Measurements from ENCODE around the gene CAMK1D.
"Not testable (repeated sequence)": the region's sequence is repeated elsewhere in the genome, so short reads cannot be mapped to it uniquely, and the experiment has no call there.

The CAMK1D gene

DNA sequence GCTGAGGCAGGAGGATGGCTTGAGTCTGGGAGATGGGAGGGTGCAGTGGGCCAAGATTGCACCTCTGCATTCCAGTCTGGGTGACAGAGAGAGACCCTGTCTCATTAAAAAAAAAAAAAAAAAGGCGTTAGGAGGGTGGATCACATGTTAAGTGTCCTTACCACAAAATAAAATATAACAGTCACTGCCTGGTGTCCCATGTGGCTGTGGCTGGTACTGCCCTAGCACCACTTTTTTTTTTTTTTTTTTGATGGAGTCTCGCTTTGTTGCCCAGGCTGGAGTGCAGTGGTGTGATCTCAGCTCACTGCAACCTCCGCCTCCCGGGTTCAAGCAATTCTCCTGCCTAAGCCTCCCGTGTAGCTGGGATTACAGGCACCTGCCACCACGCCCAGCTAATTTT is 460.7 kb downstream of the CAMK1D start:
- not testable (repeated sequence) for DNase-seq

DNA sequence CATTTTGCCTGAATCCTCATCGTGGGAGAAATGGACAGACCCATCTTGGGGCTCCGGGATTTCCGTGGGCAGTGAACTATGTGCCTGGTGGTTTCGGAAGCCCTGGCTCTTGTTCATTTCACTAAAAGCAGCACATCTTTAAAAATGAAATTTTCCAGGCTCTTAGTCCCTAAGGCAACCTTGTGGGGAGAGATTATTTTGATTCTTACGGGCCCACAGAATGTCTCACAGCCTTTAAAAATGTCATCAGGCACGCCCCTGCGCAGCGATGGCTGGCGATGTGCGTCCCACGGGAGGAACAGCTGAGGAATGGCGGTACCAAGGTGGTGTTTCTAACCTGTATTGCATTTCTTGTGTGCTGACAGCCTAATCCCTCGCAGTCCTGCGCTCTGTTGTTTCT is 462.5 kb downstream of the CAMK1D start:
- DNase-seq, result no peak

DNA sequence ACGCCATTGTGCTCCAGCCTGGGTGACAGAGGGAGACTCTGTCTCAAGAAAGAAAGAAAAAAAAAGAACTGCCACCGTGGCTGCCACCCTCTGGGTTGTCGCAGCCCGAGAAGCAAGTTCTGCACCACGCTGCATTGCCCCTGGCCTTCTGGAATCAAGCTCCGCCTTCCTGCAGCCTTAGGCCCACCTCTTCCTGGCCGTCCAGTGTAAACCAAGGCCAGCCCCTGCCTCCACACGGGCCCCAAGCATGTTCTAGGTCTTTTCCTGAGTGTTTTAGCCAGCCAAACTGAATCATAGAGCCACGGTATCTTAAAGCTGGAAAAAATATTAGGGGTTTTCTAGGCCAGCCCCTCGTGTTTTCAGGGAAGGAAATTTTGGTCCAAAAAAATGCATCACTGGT is 463.2 kb downstream of the CAMK1D start:
- no peak for DNase-seq

DNA sequence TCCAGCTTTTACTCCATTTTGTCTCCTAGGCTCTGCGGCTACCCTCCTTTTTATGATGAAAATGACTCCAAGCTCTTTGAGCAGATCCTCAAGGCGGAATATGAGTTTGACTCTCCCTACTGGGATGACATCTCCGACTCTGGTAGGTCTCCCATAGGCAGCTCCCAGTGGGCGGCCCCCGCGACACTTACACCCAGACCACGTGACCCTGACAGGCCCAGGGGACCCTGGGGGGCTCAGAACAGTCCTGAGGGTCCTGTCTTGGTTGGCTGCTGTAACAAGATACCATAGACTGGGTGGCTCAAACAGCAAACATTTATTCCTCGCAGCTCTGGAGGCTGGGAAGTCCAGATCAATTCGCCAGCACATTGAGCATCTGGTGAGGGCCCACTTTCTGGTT is 464.8 kb downstream of the CAMK1D start:
- no peak for DNase-seq

- peak; percentile 1 for DNase-seq
These were observed 469.7 kb downstream of the CAMK1D start for GRCh38 chr10:12819071-12819470.

GRCh38 chr10:12819656-12820055 is 470.3 kb downstream of the CAMK1D start:
- DNase-seq, result no peak

DNA sequence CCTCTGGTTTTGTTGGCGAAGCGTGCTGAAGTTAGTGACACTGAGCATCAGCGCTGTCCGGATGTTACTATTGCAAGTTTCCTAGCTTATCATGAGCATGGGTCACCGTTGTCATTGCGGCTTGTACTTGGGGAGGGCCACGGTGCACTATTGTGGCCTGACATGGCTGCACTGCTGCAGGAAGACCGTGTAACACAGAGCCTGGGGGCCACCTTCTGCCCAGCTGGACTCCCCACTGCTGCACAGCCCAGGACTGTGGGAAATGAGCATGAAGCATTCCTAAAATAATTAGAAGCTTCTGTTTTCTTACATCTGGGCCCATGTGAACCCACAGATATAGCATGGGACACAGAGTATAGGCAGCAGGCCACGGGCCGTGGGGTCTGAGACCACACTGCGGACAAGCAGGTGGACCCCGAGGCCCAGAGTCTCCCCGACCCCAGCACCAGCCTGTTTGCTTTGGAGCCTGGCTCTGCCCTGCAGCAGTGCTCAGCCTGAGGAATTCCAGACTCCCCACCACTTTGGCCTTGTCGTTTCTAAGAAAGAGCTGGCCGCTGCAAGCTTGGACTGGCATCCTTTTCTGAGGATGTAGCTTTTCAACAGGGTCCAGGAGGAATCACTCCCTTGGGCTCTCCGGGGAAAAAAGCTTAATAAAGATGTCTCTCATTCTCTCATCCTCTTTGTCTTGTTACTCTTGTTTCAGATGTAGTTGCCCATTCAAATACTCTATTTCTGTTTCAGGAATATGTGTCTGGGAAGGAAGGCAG is 473.0 kb downstream of the CAMK1D start:
- no peak for DNase-seq

DNA sequence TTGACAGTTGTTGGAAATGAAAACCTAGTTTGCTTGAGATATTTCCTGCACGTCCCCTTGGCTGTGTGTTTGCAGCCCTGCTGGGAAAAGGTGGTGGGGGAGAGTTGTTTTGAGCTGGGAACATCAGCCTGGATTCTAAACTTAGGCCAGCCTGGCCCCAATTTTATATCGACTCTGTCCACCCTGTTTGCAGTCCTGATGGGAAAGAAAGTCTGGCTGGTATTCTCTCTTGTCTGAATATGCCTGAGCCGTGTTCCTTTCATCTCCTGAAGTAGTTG is 473.5 kb downstream of the CAMK1D start:
- DNase-seq, result no peak

DNA sequence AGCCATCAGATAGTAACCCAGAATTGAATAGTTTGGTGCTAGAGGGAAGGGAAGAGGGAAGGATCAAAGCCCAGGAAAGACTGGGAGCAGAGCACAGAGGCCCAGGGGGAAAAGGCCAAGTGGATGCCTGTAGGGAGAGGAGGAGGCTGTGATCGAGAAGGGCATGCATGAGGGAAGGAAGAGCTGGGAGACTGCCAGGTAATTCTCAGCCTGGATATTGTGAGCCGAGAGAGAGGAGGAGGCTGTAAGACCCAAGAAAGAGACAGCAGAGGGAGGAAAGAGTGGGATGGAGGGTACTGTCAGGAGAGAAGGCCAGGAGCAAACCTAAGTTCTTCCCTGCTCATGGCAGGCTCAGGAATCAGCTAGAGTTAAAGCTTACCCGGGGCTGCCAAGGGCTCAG is 474.0 kb downstream of the CAMK1D start:
- DNase-seq, result no peak

GRCh38 chr10:12825260-12825849 is 476.0 kb downstream of the CAMK1D start:
- no peak for DNase-seq

GRCh38 chr10:12826800-12827372 is 477.5 kb downstream of the CAMK1D start:
- no peak for DNase-seq

GRCh38 chr10:12828736-12829135 is 479.4 kb downstream of the CAMK1D start:
- no peak for DNase-seq

GRCh38 chr10:12829831-12830390 is 480.6 kb downstream of the CAMK1D start:
- no peak for DNase-seq

- DNase-seq, result no peak
These were observed 482.7 kb downstream of the CAMK1D start for GRCh38 chr10:12832096-12832495.

DNA sequence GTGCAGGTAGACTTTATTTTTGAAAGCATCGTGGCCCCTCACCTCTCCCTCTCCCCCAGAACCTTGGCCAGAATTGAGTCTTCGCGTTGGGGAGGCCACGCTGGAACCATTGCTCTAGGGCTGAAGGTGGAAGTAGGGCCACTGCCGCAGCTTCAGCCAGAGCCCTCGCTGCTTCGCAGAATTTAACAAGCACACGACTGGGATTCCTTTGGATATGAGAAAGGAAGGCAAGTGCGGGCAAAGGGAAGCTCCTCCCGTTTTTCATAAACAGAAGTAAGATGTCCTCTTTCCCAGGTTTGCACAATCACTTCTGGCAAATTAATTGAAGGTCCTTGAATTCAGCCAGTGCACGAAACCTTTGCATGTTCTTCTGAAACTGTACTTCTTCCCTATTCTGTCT is 484.1 kb downstream of the CAMK1D start:
- DNase-seq, result no peak

DNA sequence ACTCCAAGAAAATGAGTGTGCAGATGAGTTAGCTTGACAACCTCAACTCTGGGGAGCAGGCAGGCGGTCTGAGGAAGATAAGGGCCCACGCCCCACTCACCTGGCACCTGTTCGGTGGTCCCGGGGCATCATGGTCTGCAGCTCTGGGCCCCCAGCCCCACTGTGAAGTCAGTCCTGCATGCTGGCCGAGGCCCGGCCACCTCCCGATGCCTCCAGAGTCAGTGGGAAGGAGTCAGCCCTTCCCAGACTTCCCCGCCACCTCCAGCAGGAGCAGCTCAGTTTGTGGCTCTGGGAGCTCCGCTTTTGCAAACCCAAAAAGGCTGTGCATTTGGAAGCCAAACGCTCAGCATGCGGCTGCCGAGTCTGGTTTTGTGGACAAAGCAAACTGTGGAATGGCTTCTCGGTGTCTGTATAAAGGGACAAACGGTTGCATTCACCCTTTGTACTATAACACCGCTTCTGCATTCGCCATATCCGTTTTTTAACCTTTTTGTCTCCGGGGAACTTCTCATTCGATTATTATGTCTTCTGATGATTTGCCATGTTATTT is 484.8 kb downstream of the CAMK1D start:
- no peak for DNase-seq

GRCh38 chr10:12834721-12835120 is 485.4 kb downstream of the CAMK1D start:
- DNase-seq, result no peak

- DNase-seq, result no peak
These were observed 486.4 kb downstream of the CAMK1D start for GRCh38 chr10:12835709-12836108.

- no peak for DNase-seq
These were observed 489.0 kb downstream of the CAMK1D start for GRCh38 chr10:12838366-12838765.

DNA sequence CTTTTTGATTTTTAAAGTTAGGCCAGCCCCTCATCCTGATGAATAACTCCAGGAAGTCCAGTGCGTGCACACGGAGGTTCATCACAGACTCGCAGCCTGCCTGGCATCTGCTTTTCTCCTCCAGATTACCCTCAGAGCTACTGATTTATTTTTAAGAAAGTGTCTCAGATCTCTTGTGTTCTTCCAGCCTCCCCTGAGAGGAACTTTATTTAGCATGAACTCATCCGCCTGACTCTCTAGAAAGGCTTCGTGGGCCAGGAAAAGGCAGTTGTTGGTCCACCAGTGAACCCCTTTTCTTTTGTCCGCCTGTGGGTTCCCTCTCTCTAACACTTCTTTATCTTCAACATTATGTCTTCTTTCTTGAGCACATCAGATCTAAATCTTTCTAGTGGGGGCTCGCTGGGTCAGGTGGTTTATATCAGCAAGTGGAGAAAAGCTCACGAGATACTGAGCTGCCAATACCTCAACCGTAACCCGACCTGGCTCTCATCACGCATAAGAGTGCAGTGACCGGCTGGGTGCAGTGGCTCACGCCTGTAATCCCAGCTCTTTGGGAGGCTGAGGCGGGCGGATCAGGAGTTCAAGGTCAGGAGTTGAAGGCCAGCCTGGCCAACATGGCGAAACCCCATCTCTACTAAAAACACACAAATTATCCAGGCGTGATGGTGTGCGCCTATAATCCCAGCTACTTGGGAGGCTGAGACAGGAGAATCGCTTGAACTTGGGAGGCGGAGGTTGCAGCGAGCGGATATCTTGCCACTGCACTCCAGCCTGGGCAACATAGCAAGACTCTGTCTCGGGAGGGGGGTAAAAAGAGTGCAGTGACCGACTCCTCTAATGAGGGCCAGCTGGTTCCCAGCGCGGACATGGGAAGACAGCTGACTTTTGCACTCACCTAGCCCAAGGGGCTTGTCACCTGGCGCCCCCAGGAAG is 489.9 kb downstream of the CAMK1D start:
- DNase-seq, result no peak

GRCh38 chr10:12839941-12840611 is 490.7 kb downstream of the CAMK1D start:
- DNase-seq, result no peak

- DNase-seq, result no peak
These were observed 492.1 kb downstream of the CAMK1D start for GRCh38 chr10:12841426-12841825.
